GM23338 (cell line): ENCODE measurements around the gene BANK1.

ENCODE experiments used
- CTCF ChIP-seq, 2 experiments: fragments of 200-600 bp in 1 of 2; sonication (generic) in 1 of 2; conservative IDR thresholded peaks; 2 replicates each; pipeline versions ENCODE4 v1.5.1 to v1.6.1; 2016 to 2017; ENCODE audit warnings: antibody characterized with exemption in 2 of 2, low read depth in 2 of 2, mild to moderate bottlenecking in 2 of 2, moderate library complexity in 1 of 2
- EZH2 ChIP-seq: fragments of 200-600 bp; sonication (generic); IDR thresholded peaks from one replicate; pipeline ENCODE4 v1.8.0; 2017; ENCODE audit warnings: antibody characterized with exemption, mild to moderate bottlenecking, low read depth; ENCODE audit not compliant: unreplicated experiment
- EZH2phosphoT487 ChIP-seq: fragments of 200-600 bp; sonication (generic); IDR thresholded peaks from one replicate; pipeline ENCODE4 v1.8.1; 2018; ENCODE audit warnings: antibody characterized with exemption; ENCODE audit not compliant: unreplicated experiment
- POLR2AphosphoS5 ChIP-seq: IDR thresholded peaks from 2 replicates; pipeline ENCODE4 v1.6.1; 2016; ENCODE audit warnings: antibody characterized with exemption, low read depth
- REST ChIP-seq: IDR thresholded peaks from one replicate; pipeline ENCODE4 v1.6.1; 2018; ENCODE audit warnings: antibody characterized with exemption; ENCODE audit not compliant: unreplicated experiment
- ZNF331 ChIP-seq: fragments of 250-450 bp; sonication (Bioruptor Pico); IDR thresholded peaks from 2 replicates; pipeline ENCODE4 v1.5.0; 2020; ENCODE audit warnings: low read depth, mild to moderate bottlenecking, moderate library complexity

- no peak for TF ChIP-seq CTCF (conservative IDR thresholded peaks at IDR 0.05; ENCODE audit: low read depth in 2 of 2)
- no peak for TF ChIP-seq EZH2phosphoT487
- no peak for TF ChIP-seq POLR2AphosphoS5
- no peak for TF ChIP-seq REST
- no peak for TF ChIP-seq ZNF331 (CRISPR knock-in tag)
- no peak for TF ChIP-seq EZH2
Measured at GRCh38 chr4:101919373-101919977, 128.9 kb downstream of the BANK1 start.
